ENCODE measurements around the gene DNAH14. TPM values are rescaled to one million over a fixed set of nuclear protein-coding genes. Genes with fewer than 3 reads are reported as not detected.

The DNAH14 gene
- total and polyA plus RNA-seq, 2 of the 13 experiments (the other 11 are each of a cell fraction or from before 2014, with no cell fraction given), result 4.5 to 27.5 TPM

DNA sequence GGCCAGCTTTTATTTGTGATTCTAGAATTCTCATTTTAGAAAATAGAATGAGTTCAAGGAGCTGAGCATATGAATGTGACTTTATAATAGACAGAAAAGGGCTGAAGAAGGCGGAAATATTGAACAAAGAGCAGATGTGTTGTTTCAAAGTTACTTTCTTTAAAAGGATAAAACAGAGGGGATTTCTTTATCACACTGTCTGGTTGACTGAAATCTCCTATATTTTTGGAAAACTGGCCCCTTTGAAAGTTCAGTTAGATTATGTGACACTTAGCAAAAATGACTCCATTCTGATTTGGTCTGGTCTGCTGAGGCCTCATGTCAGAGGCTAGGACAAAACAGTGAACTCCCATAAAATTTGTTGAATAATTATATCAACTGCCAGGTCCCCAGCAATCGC, 46.4 kb upstream of the DNAH14 start:
- no peaks in the 10 kb centered on the region for H3K79me2 ChIP-seq (ENCODE audit: insufficient read depth, low read length)
- BruUV-seq (replicated peaks), result no TSS peak
- CTCF ChIA-PET (ENCODE audit: low intra/inter-chr PET ratio, low total read pairs), result no interaction called here
- peaks cover 30% of the 10 kb centered on the region for H3K4me1 ChIP-seq (ENCODE audit: insufficient read depth, low read length)
- no peaks in the 10 kb centered on the region for H3K36me3 ChIP-seq (replicated peaks in 1 of 2; ENCODE audit: control insufficient read depth in 1 of 2, insufficient read depth in 2 of 2, low read length in 2 of 2)
- 36% methylated on average over 2 of the region's 2 CpGs for WGBS (ENCODE audit: low lambda C conversion rate)
- no peaks in the 10 kb centered on the region for H3K27me3 ChIP-seq (ENCODE audit: control insufficient read depth in 1 of 2, insufficient read depth in 2 of 2, low read length in 2 of 2)
- H2AFZ ChIP-seq (ENCODE audit: low read length), result no peak overlapping the region
- in situ Hi-C loops (cut with HindIII; ENCODE audit: extremely low pct_ligation_motif_present, low pct_unique_long_range_greater_than_20kb) (no loop called here), intact Hi-C loops (cut with micrococcal nuclease; ENCODE audit: unreplicated experiment) (no loop called here)
- no peak overlapping the region for H3K4me3 ChIP-seq (replicated peaks in 1 of 3; ENCODE audit: insufficient read depth in 1 of 3, low read depth in 2 of 3, low read length in 3 of 3)
- H4K20me1 ChIP-seq (ENCODE audit: insufficient read depth, low read length), result no peaks in the 10 kb centered on the region
- DNase-seq (ENCODE audit: low spot score) (no peak), FAIRE-seq (no peak), ATAC-seq (no peak)
- H3K4me2 ChIP-seq (ENCODE audit: low read depth, low read length), result no peak overlapping the region
- H3K9me3 ChIP-seq (ENCODE audit: low read length), result peaks cover 13% of the 10 kb centered on the region
- no peak overlapping the region for H3K9ac ChIP-seq (ENCODE audit: insufficient read depth, low read depth, low read length)
- H3K27ac ChIP-seq (ENCODE audit: extremely low read length, insufficient read depth, low read length), result no peak overlapping the region
- POLR2A ChIA-PET, result no interaction called here
- no peak for TF ChIP-seq PAWR (CRISPR knock-in tag; IDR thresholded peaks at IDR 0.05; ENCODE audit: borderline replicate concordance)
- TF ChIP-seq, protein P1, sequence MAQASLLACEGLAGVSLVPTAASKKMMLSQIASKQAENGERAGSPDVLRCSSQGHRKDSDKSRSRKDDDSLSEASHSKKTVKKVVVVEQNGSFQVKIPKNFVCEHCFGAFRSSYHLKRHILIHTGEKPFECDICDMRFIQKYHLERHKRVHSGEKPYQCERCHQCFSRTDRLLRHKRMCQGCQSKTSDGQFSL (CRISPR knock-in tag; IDR thresholded peaks at IDR 0.05), result no peak
- TF ChIP-seq DNMT1 (CRISPR knock-in tag; IDR thresholded peaks at IDR 0.05), result no peak
- no peak for TF ChIP-seq ZFYVE20 (CRISPR knock-in tag; IDR thresholded peaks at IDR 0.05; ENCODE audit: borderline replicate concordance, low read depth)
- no peak for TF ChIP-seq ZKSCAN8 (CRISPR knock-in tag; IDR thresholded peaks at IDR 0.05; ENCODE audit: borderline replicate concordance)
- TF ChIP-seq HIC2 (CRISPR knock-in tag; IDR thresholded peaks at IDR 0.05; ENCODE audit: low read depth), result no peak
- no peak for TF ChIP-seq ZNF501 (CRISPR knock-in tag; IDR thresholded peaks at IDR 0.05)
- TF ChIP-seq ZNF138 (CRISPR knock-in tag; IDR thresholded peaks at IDR 0.05; ENCODE audit: low read depth), result no peak
- no peak for TF ChIP-seq ZNF513 (CRISPR knock-in tag; conservative IDR thresholded peaks at IDR 0.05)
- TF ChIP-seq RORA (CRISPR knock-in tag; IDR thresholded peaks at IDR 0.05), result no peak
- TF ChIP-seq, protein P2, sequence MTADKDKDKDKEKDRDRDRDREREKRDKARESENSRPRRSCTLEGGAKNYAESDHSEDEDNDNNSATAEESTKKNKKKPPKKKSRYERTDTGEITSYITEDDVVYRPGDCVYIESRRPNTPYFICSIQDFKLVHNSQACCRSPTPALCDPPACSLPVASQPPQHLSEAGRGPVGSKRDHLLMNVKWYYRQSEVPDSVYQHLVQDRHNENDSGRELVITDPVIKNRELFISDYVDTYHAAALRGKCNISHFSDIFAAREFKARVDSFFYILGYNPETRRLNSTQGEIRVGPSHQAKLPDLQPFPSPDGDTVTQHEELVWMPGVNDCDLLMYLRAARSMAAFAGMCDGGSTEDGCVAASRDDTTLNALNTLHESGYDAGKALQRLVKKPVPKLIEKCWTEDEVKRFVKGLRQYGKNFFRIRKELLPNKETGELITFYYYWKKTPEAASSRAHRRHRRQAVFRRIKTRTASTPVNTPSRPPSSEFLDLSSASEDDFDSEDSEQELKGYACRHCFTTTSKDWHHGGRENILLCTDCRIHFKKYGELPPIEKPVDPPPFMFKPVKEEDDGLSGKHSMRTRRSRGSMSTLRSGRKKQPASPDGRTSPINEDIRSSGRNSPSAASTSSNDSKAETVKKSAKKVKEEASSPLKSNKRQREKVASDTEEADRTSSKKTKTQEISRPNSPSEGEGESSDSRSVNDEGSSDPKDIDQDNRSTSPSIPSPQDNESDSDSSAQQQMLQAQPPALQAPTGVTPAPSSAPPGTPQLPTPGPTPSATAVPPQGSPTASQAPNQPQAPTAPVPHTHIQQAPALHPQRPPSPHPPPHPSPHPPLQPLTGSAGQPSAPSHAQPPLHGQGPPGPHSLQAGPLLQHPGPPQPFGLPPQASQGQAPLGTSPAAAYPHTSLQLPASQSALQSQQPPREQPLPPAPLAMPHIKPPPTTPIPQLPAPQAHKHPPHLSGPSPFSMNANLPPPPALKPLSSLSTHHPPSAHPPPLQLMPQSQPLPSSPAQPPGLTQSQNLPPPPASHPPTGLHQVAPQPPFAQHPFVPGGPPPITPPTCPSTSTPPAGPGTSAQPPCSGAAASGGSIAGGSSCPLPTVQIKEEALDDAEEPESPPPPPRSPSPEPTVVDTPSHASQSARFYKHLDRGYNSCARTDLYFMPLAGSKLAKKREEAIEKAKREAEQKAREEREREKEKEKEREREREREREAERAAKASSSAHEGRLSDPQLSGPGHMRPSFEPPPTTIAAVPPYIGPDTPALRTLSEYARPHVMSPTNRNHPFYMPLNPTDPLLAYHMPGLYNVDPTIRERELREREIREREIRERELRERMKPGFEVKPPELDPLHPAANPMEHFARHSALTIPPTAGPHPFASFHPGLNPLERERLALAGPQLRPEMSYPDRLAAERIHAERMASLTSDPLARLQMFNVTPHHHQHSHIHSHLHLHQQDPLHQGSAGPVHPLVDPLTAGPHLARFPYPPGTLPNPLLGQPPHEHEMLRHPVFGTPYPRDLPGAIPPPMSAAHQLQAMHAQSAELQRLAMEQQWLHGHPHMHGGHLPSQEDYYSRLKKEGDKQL (CRISPR knock-in tag; IDR thresholded peaks at IDR 0.05; ENCODE audit: low read depth), result no peak
- no peak for TF ChIP-seq MTF2 (CRISPR knock-in tag; IDR thresholded peaks at IDR 0.05; ENCODE audit: borderline replicate concordance)
